Endothelial cell of umbilical vein (primary cell): Measurements from ENCODE around the gene SMOC1. TPM values are rescaled to one million over a fixed set of nuclear protein-coding genes. Genes with fewer than 3 reads are reported as not detected.

Experiments
- BruUV-seq: library from RNA; stranded (reverse); fragments of 400-500 nt; replicated peaks from 2 replicates; lab custom pipeline; 2021; lab: Mats Ljungman, UMichigan
- CTCF ChIA-PET: fragments of 300-600, 350-600 bp; sonication (Branson Sonifier 250); formaldehyde crosslinking; loops from one replicate; lab custom pipeline; 2021; ENCODE audit warnings: antibody characterized with exemption, inconsistent platforms; lab: Charles Lee
- POLR2A ChIA-PET: fragments of 300-600, 350-600 bp; sonication (Branson Sonifier 250); formaldehyde crosslinking; loops from one replicate; lab custom pipeline; 2021; ENCODE audit warnings: antibody characterized with exemption, inconsistent platforms; lab: Charles Lee
- DNase-seq: peaks from one replicate; pipeline ENCODE4 v3.0.0-alpha.2; 2011; ENCODE audit warnings: low read depth, low spot score
- FAIRE-seq: peaks from 2 replicates; lab custom pipeline; 2011; peaks lifted over from hg19 to GRCh38; lab: Jason Lieb, UNC
- H2AFZ ChIP-seq: 2 replicates; pipeline ENCODE4 v1.6.0; 2012; ENCODE audit warnings: low read depth, low read length, control low read depth, inconsistent platforms
- H3K27ac ChIP-seq: 2 replicates; pipeline ENCODE4 v1.5.1; 2011; ENCODE audit warnings: low read depth, mild to moderate bottlenecking, control low read depth, low read length, moderate library complexity; ENCODE audit not compliant: insufficient read depth
- H3K27me3 ChIP-seq, 2 experiments: 2 replicates each; pipeline versions ENCODE4 v1.6.0 to v1.6.1; 2011; ENCODE audit warnings: low read length in 2 of 2, mixed read lengths in 1 of 2; ENCODE audit not compliant: control insufficient read depth in 2 of 2, insufficient read depth in 2 of 2
- H3K36me3 ChIP-seq, 2 experiments: 2 replicates in 1 of 2; 3 replicates in 1 of 2; pipeline ENCODE4 v1.5.1; 2011; ENCODE audit warnings: low read length in 2 of 2, mild to moderate bottlenecking in 1 of 2, moderate library complexity in 1 of 2; ENCODE audit not compliant: control insufficient read depth in 2 of 2, insufficient read depth in 2 of 2; ENCODE audit errors: extremely low read depth in 1 of 2
- H3K4me1 ChIP-seq: 3 replicates; pipeline ENCODE4 v1.5.1; 2011; ENCODE audit warnings: mild to moderate bottlenecking, low read length; ENCODE audit not compliant: control insufficient read depth, insufficient read depth; ENCODE audit errors: extremely low read depth
- H3K4me2 ChIP-seq: 2 replicates; pipeline ENCODE4 v1.6.1; 2011; ENCODE audit warnings: low read length, control low read depth, mixed read lengths; ENCODE audit not compliant: insufficient read depth
- H3K4me3 ChIP-seq, 3 experiments: fragments of 200-600 bp in 1 of 3; sonication (generic), shearing (Covaris generic) in 1 of 3; replicated peaks in 1 of 3; 2 replicates each; pipeline ENCODE4 v1.5.1; 2011 to 2016; ENCODE audit warnings: control low read depth in 3 of 3, low read length in 3 of 3, mild to moderate bottlenecking in 2 of 3, inconsistent platforms in 1 of 3, low read depth in 1 of 3, moderate library complexity in 1 of 3; ENCODE audit not compliant: insufficient read depth in 1 of 3
- H3K79me2 ChIP-seq: 2 replicates; pipeline ENCODE4 v1.6.0; 2012; ENCODE audit warnings: low read length, inconsistent platforms; ENCODE audit not compliant: control insufficient read depth, insufficient read depth
- H3K9ac ChIP-seq: replicated peaks from 2 replicates; pipeline ENCODE3; 2011; ENCODE audit warnings: low read length, control low read depth; ENCODE audit not compliant: insufficient read depth; ENCODE audit errors: extremely low read depth
- H3K9me1 ChIP-seq: replicated peaks from 3 replicates; pipeline ENCODE4 v1.6.0; 2011; ENCODE audit warnings: mild to moderate bottlenecking, low read length; ENCODE audit not compliant: control insufficient read depth, insufficient read depth; ENCODE audit errors: extremely low read depth
- H3K9me3 ChIP-seq: replicated peaks from 2 replicates; pipeline ENCODE4 v1.5.1; 2012; ENCODE audit warnings: low read length, inconsistent platforms; ENCODE audit not compliant: control insufficient read depth, insufficient read depth
- H4K20me1 ChIP-seq: replicated peaks from 2 replicates; pipeline ENCODE3; 2011; ENCODE audit warnings: mild to moderate bottlenecking, low read length; ENCODE audit not compliant: control insufficient read depth, insufficient read depth; ENCODE audit errors: extremely low read depth
- CTCF ChIP-seq, 2 donors: IDR thresholded peaks; 1 replicate in 1 of 2; 2 replicates in 1 of 2; pipeline ENCODE4 v1.5.1; 2011; ENCODE audit warnings: low read length in 2 of 2, mild to moderate bottlenecking in 2 of 2, moderate library complexity in 2 of 2, control low read depth in 1 of 2, inconsistent platforms in 1 of 2, low read depth in 1 of 2; ENCODE audit not compliant: insufficient read depth in 1 of 2; ENCODE audit errors: extremely low read depth in 1 of 2
- FOS ChIP-seq: IDR thresholded peaks from 2 replicates; pipeline ENCODE4 v1.6.1; 2011; ENCODE audit warnings: mild to moderate bottlenecking, low read length, moderate library complexity, borderline replicate concordance; ENCODE audit not compliant: insufficient read depth
- MAX ChIP-seq: IDR thresholded peaks from 2 replicates; pipeline ENCODE4 v1.6.1; 2011; ENCODE audit not compliant: insufficient read depth, insufficient read length
- POLR2A ChIP-seq: IDR thresholded peaks from 2 replicates; pipeline ENCODE4 v1.6.1; 2012; ENCODE audit warnings: low read depth, mild to moderate bottlenecking, control low read depth, low read length
- dilution Hi-C: fragments of 300-500 bp; cut with MboI; formaldehyde crosslinking; loops from one replicate; pipeline ENCODE4 v1.15.0; 2019; ENCODE audit warnings: low sequenced_read_pairs; ENCODE audit not compliant: extremely low pct_ligation_motif_present
- intact Hi-C: fragments of 100-400 bp; cut with micrococcal nuclease; formaldehyde crosslinking; loops from one replicate; pipeline ENCODE4 v1.10.0; 2022
- polyA plus RNA-seq, 4 experiments: library from polyadenylated mRNA; depleted of rRNA in 3 of 4; stranded (reverse) in 3 of 4; unstranded in 1 of 4; fragments of >200 nt; gene quantifications; 2 replicates each; pipeline versions ENCODE4 v1.2.1 to v1.2.3, GENCODE V29; 2011 to 2012; ENCODE audit warnings: missing spikeins in 1 of 4
- total RNA-seq: library from RNA; stranded (reverse); gene quantifications from 2 replicates; pipeline ENCODE4 v1.2.3, GENCODE V29; 2021

Gene SMOC1
- total and polyA plus RNA-seq, 2 donors (not counting 3 experiments of a cell fraction or from before 2014, with no cell fraction given) = 0.97 to 1.1 TPM

GRCh38 chr14:70013271-70013873, 134.2 kb downstream of the SMOC1 start:
- DNase-seq = peak; percentile 34
- no peak overlapping the region for H3K9ac ChIP-seq
- intact Hi-C loops (loop anchor here (1.0 to 5.0 kb wide), 3 partner anchors 136 to 281 kb away; no protein-coding TSS in a partner anchor), dilution Hi-C loops (no loop called here)
- BruUV-seq = no TSS peak
- H3K9me1 ChIP-seq = no peaks in the 10 kb centered on the region
- no peaks in the 10 kb centered on the region for H3K36me3 ChIP-seq
- H3K27me3 ChIP-seq = no peaks in the 10 kb centered on the region
- H3K9me3 ChIP-seq = no peaks in the 10 kb centered on the region
- H3K79me2 ChIP-seq = no peaks in the 10 kb centered on the region
- H4K20me1 ChIP-seq = no peaks in the 10 kb centered on the region
- no peak overlapping the region for H3K4me2 ChIP-seq
- TF ChIP-seq POLR2A (no peak), FOS (no peak), MAX (no peak), CTCF (IDR thresholded peaks at IDR 0.05; ENCODE audit: extremely low read depth in 1 of 2, insufficient read depth in 1 of 2, low read depth in 1 of 2, low read length in 2 of 2) (peak; percentile 78 to 80)
- ChIA-PET POLR2A (no interaction called here), CTCF (interaction anchor here (0.9 to 8.8 kb wide), 10 partner anchors 11 to 282 kb away, joined by 3 to 69 read pairs (median 4); partner anchors contain the start of gene SMOC1)
- FAIRE-seq = peak; percentile 81
- no peak overlapping the region for H3K4me3 ChIP-seq
- no peak overlapping the region for H2AFZ ChIP-seq
- no peak overlapping the region for H3K27ac ChIP-seq
- H3K4me1 ChIP-seq = no peaks in the 10 kb centered on the region
